HepG2 (cell line): ENCODE data around the gene PCDHA12. TPM values are rescaled to one million over a fixed set of nuclear protein-coding genes. Genes with fewer than 3 reads are reported as not detected.
"Not testable (repeated sequence)": the region's sequence is repeated elsewhere in the genome, so short reads cannot be mapped to it uniquely, and the experiment has no call there.

Experiments used
- ATAC-seq: fragments of 200-7000 bp; cut with Tn5 transposase; 3 replicates; pipeline ENCODE4 v1.9.1; 2020; ENCODE audit warnings: mild to moderate bottlenecking, moderate library complexity
- BruUV-seq: library from RNA; stranded (reverse); fragments of 400-500 nt; replicated peaks from 2 replicates; lab custom pipeline; 2021; lab: Mats Ljungman, UMichigan
- CTCF ChIA-PET: fragments of 300-600 bp; formaldehyde crosslinking; extraction: SDS; loops from one replicate; lab custom pipeline; 2021; ENCODE audit warnings: low total read pairs, inconsistent platforms, low intra/inter-chr PET ratio; lab: Yijun Ruan, JAX
- POLR2A ChIA-PET: fragments of 350-600 bp; sonication (Branson Sonifier 250); formaldehyde crosslinking; loops from one replicate; lab custom pipeline; 2020; ENCODE audit warnings: antibody characterized with exemption, inconsistent platforms; lab: Yijun Ruan, JAX
- DNase-seq: peaks from one replicate; pipeline ENCODE4 v3.0.0-alpha.2; 2015; ENCODE audit warnings: low spot score
- FAIRE-seq: peaks from 3 replicates; lab custom pipeline; 2011; peaks lifted over from hg19 to GRCh38; lab: Jason Lieb, UNC
- H2AFZ ChIP-seq: one replicate; pipeline ENCODE4 v1.6.1; 2011; ENCODE audit warnings: low read length, inconsistent platforms
- H3K27ac ChIP-seq: fragments of 300-600 bp; 3 replicates; pipeline ENCODE4 v1.8.0; 2011; ENCODE audit warnings: mixed run types, mild to moderate bottlenecking, mixed read lengths, low read length, inconsistent platforms; ENCODE audit not compliant: insufficient read depth; ENCODE audit errors: extremely low read length
- H3K27me3 ChIP-seq, 2 experiments: fragments of 200-600 bp in 1 of 2; 2 replicates in 1 of 2; 3 replicates in 1 of 2; pipeline versions ENCODE4 v1.6.0 to v1.8.0; 2011; ENCODE audit warnings: low read length in 2 of 2, mild to moderate bottlenecking in 2 of 2, moderate library complexity in 2 of 2, inconsistent platforms in 1 of 2; ENCODE audit not compliant: insufficient read depth in 2 of 2, control insufficient read depth in 1 of 2
- H3K36me3 ChIP-seq, 2 experiments: fragments of 200-600 bp in 1 of 2; replicated peaks in 1 of 2; 2 replicates in 1 of 2; 3 replicates in 1 of 2; pipeline versions ENCODE4 v1.5.1 to v1.8.0; 2011; ENCODE audit warnings: low read length in 2 of 2, inconsistent platforms in 1 of 2; ENCODE audit not compliant: insufficient read depth in 2 of 2, control insufficient read depth in 1 of 2
- H3K4me1 ChIP-seq: 2 replicates; pipeline ENCODE4 v1.5.1; 2012; ENCODE audit warnings: low read length, inconsistent platforms; ENCODE audit not compliant: insufficient read depth
- H3K4me2 ChIP-seq: 2 replicates; pipeline ENCODE4 v1.6.0; 2011; ENCODE audit warnings: low read depth, low read length, inconsistent platforms
- H3K4me3 ChIP-seq, 3 experiments: fragments of 200-600 bp in 1 of 3; sonication (generic), shearing (Covaris generic) in 1 of 3; replicated peaks in 1 of 3; 2 replicates each; pipeline ENCODE4 v1.5.1; 2011 to 2016; ENCODE audit warnings: low read length in 3 of 3, inconsistent platforms in 2 of 3, low read depth in 2 of 3, mild to moderate bottlenecking in 2 of 3, control low read depth in 1 of 3, mixed read lengths in 1 of 3; ENCODE audit not compliant: insufficient read depth in 1 of 3
- H3K79me2 ChIP-seq: one replicate; pipeline ENCODE4 v1.6.1; 2011; ENCODE audit warnings: low read length, inconsistent platforms; ENCODE audit not compliant: insufficient read depth
- H3K9ac ChIP-seq: 2 replicates; pipeline ENCODE4 v1.6.0; 2011; ENCODE audit warnings: mild to moderate bottlenecking, low read depth, low read length, inconsistent platforms; ENCODE audit not compliant: insufficient read depth
- H3K9me3 ChIP-seq: 2 replicates; pipeline ENCODE4 v1.5.1; 2012; ENCODE audit warnings: mild to moderate bottlenecking, low read length
- H4K20me1 ChIP-seq: 2 replicates; pipeline ENCODE4 v1.6.0; 2011; ENCODE audit warnings: inconsistent platforms, mild to moderate bottlenecking, low read length, moderate library complexity; ENCODE audit not compliant: insufficient read depth
- DNMT1 ChIP-seq: sonication (generic); formaldehyde crosslinking; IDR thresholded peaks from 2 replicates; pipeline ENCODE4 v1.5.1; 2020; ENCODE audit warnings: mild to moderate bottlenecking, missing genetic modification reagents
- ZBTB33 ChIP-seq: sonication (generic); formaldehyde crosslinking; IDR thresholded peaks from 2 replicates; pipeline ENCODE4 v1.4.0; 2020; ENCODE audit warnings: missing genetic modification reagents
- WGBS: methylation state at CpG from one replicate; pipeline ENCODE4 v1.1.6; 2017; ENCODE audit warnings: low lambda C conversion rate; 5-methylcytosine and 5-hydroxymethylcytosine counted together
- in situ Hi-C: cut with HindIII; loops from 2 replicates; pipeline ENCODE4 v1.10.0; 2017; ENCODE audit warnings: low pct_unique_long_range_greater_than_20kb; ENCODE audit not compliant: extremely low pct_ligation_motif_present
- intact Hi-C: fragments of 100-400 bp; cut with micrococcal nuclease; formaldehyde crosslinking; loops from one replicate; pipeline ENCODE4 v1.10.0; 2022; ENCODE audit not compliant: unreplicated experiment
- polyA plus RNA-seq, 8 experiments: library from polyadenylated mRNA; depleted of rRNA in 3 of 8; stranded (reverse) in 7 of 8; unstranded in 1 of 8; fragments of >200 nt; fragmentation: Illumina TruSeq in 4 of 8; extraction: Trizol in 4 of 8; gene quantifications; 2 replicates each; pipeline versions ENCODE4 v1.2.1 to v1.2.3, GENCODE V29; 2011 to 2016; ENCODE audit warnings: low read depth in 4 of 8, missing spikeins in 1 of 8, mixed read lengths in 1 of 8; ENCODE audit not compliant: insufficient read depth in 1 of 8
- total RNA-seq, 5 experiments: library from RNA; depleted of rRNA; stranded (reverse); fragments of >200 nt; fragmentation: Illumina TruSeq; extraction: Trizol; gene quantifications; 2 replicates each; pipeline ENCODE4 v1.2.3, GENCODE V29; 2016; ENCODE audit warnings: low read depth in 1 of 5

PCDHA12 gene
- total and polyA plus RNA-seq, 2 of the 13 experiments (the other 11 are each of a cell fraction or from before 2014, with no cell fraction given), result not detected

- H4K20me1 ChIP-seq, H2AFZ ChIP-seq, DNase-seq, H3K9me3 ChIP-seq, intact Hi-C loops, H3K4me3 ChIP-seq, H3K79me2 ChIP-seq, FAIRE-seq, BruUV-seq, H3K27me3 ChIP-seq, H3K4me2 ChIP-seq, H3K27ac ChIP-seq, POLR2A ChIA-PET, H3K36me3 ChIP-seq, in situ Hi-C loops, H3K4me1 ChIP-seq, H3K9ac ChIP-seq, CTCF ChIA-PET: not testable (repeated sequence)
- ATAC-seq, result peak; percentile 57; the same call in 2 of the 3 replicates
- TF ChIP-seq ZBTB33 (CRISPR knock-in tag), result 0 out of 2 replicates have a peak, but pooled peaks have one; percentile 33
- 73% methylated on average over 40 of the region's 48 CpGs for WGBS
Measured at GRCh38 chr5:140848139-140849102, 26.7 kb upstream of the PCDHA12 start, which contains the start of gene PCDHA9. PCDHA9 (plus strand) TSS chr5:140848382; CDS start chr5:140848496, 114 bp downstream.

GRCh38 chr5:140849831-140850634, 25.1 kb upstream of the PCDHA12 start:
- ATAC-seq, H3K27me3 ChIP-seq, H3K4me2 ChIP-seq, H3K79me2 ChIP-seq, H3K9me3 ChIP-seq, FAIRE-seq, BruUV-seq, POLR2A ChIA-PET, H3K27ac ChIP-seq, H3K4me3 ChIP-seq, H3K4me1 ChIP-seq, H3K36me3 ChIP-seq, intact Hi-C loops, H2AFZ ChIP-seq, H4K20me1 ChIP-seq, in situ Hi-C loops, H3K9ac ChIP-seq, DNase-seq, CTCF ChIA-PET: not testable (repeated sequence)
- WGBS, result 84% methylated on average over 93 of the region's 101 CpGs
- TF ChIP-seq DNMT1, result 0 out of 2 replicates have a peak, but pooled peaks have one; percentile 31
